ENCODE measurements around the gene GEMIN7. TPM values are rescaled to one million over a fixed set of nuclear protein-coding genes. Genes with fewer than 3 reads are reported as not detected.

The GEMIN7 gene
- total and polyA plus RNA-seq, 2 of the 13 experiments (the other 11 are each of a cell fraction or from before 2014, with no cell fraction given) = 24.1 to 30.6 TPM

DNA sequence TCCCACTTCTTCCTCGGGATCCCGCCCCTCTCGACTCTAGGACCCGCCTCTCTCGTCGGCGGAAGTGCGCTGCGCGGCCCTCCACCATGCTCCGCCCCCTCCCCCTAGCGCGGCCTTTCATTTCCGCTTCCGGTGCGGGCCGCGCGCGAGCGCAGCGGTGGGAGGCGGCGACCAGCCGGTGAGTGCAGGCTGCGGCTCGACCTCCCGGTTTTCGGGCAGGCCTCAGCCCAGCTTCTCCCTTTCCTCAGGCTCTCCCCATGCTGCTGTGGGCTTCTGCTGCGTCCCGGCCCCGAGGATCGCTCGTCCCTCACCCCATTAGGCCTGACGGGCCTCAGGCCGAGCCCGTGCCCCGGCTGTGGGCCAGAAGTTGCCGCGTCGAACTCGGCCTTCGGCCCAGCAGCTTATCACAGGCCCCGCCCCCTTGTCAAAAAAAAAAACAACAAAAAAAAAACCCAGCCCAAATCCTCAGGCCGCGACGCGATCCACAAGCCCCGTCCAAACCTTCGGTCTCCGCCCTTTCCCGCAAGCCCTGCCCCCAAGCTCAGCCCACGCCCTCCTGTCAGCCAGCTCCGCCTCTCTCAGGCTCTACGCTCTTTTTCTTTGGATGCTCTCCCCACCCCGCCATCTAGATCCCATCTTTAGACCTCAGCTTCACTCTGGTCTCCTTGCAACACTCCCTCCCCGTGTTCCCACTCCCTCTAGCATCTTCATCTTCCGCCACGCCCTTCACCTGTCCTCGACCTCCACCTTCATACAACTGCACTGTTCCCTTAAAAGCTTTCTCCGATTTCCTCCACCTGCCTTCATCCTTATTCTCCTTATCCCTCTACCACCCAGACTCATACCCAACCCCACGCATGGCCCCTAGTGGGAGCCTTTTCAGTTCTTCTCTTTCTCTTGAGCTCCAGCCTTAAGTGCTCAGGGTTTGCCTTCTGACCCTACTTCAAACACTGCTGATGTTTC, 39.8 kb upstream of the GEMIN7 start, which contains the start of gene CLASRP (continued):
- TF ChIP-seq, protein P1, sequence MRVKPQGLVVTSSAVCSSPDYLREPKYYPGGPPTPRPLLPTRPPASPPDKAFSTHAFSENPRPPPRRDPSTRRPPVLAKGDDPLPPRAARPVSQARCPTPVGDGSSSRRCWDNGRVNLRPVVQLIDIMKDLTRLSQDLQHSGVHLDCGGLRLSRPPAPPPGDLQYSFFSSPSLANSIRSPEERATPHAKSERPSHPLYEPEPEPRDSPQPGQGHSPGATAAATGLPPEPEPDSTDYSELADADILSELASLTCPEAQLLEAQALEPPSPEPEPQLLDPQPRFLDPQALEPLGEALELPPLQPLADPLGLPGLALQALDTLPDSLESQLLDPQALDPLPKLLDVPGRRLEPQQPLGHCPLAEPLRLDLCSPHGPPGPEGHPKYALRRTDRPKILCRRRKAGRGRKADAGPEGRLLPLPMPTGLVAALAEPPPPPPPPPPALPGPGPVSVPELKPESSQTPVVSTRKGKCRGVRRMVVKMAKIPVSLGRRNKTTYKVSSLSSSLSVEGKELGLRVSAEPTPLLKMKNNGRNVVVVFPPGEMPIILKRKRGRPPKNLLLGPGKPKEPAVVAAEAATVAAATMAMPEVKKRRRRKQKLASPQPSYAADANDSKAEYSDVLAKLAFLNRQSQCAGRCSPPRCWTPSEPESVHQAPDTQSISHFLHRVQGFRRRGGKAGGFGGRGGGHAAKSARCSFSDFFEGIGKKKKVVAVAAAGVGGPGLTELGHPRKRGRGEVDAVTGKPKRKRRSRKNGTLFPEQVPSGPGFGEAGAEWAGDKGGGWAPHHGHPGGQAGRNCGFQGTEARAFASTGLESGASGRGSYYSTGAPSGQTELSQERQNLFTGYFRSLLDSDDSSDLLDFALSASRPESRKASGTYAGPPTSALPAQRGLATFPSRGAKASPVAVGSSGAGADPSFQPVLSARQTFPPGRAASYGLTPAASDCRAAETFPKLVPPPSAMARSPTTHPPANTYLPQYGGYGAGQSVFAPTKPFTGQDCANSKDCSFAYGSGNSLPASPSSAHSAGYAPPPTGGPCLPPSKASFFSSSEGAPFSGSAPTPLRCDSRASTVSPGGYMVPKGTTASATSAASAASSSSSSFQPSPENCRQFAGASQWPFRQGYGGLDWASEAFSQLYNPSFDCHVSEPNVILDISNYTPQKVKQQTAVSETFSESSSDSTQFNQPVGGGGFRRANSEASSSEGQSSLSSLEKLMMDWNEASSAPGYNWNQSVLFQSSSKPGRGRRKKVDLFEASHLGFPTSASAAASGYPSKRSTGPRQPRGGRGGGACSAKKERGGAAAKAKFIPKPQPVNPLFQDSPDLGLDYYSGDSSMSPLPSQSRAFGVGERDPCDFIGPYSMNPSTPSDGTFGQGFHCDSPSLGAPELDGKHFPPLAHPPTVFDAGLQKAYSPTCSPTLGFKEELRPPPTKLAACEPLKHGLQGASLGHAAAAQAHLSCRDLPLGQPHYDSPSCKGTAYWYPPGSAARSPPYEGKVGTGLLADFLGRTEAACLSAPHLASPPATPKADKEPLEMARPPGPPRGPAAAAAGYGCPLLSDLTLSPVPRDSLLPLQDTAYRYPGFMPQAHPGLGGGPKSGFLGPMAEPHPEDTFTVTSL (CRISPR knock-in tag; IDR thresholded peaks at IDR 0.05; ENCODE audit: borderline replicate concordance) = no peak
- TF ChIP-seq XRCC5 (optimal IDR thresholded peaks at IDR 0.05; ENCODE audit: low read length) = no peak
- TF ChIP-seq TOPORS (CRISPR knock-in tag; IDR thresholded peaks at IDR 0.05) = no peak
- TF ChIP-seq GFI1 (CRISPR knock-in tag; IDR thresholded peaks at IDR 0.05; ENCODE audit: borderline replicate concordance) = no peak
- TF ChIP-seq, protein P2, sequence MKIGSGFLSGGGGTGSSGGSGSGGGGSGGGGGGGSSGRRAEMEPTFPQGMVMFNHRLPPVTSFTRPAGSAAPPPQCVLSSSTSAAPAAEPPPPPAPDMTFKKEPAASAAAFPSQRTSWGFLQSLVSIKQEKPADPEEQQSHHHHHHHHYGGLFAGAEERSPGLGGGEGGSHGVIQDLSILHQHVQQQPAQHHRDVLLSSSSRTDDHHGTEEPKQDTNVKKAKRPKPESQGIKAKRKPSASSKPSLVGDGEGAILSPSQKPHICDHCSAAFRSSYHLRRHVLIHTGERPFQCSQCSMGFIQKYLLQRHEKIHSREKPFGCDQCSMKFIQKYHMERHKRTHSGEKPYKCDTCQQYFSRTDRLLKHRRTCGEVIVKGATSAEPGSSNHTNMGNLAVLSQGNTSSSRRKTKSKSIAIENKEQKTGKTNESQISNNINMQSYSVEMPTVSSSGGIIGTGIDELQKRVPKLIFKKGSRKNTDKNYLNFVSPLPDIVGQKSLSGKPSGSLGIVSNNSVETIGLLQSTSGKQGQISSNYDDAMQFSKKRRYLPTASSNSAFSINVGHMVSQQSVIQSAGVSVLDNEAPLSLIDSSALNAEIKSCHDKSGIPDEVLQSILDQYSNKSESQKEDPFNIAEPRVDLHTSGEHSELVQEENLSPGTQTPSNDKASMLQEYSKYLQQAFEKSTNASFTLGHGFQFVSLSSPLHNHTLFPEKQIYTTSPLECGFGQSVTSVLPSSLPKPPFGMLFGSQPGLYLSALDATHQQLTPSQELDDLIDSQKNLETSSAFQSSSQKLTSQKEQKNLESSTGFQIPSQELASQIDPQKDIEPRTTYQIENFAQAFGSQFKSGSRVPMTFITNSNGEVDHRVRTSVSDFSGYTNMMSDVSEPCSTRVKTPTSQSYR (CRISPR knock-in tag; IDR thresholded peaks at IDR 0.05; ENCODE audit: borderline replicate concordance) = peak; percentile 58
- TF ChIP-seq ZNF790 (CRISPR knock-in tag; IDR thresholded peaks at IDR 0.05; ENCODE audit: borderline replicate concordance) = no peak
- TF ChIP-seq ZNF572 (CRISPR knock-in tag; IDR thresholded peaks at IDR 0.05) = 0 out of 2 replicates have a peak, but pooled peaks have one; percentile 31
- 0 out of 2 replicates have a peak, but pooled peaks have one; percentile 24 for TF ChIP-seq ZNF143 (CRISPR knock-in tag; IDR thresholded peaks at IDR 0.05)
- no peak for TF ChIP-seq HHEX (CRISPR knock-in tag; IDR thresholded peaks at IDR 0.05)
- no peak for TF ChIP-seq MZF1 (CRISPR knock-in tag; IDR thresholded peaks at IDR 0.05; ENCODE audit: borderline replicate concordance)
- TF ChIP-seq, protein P3, sequence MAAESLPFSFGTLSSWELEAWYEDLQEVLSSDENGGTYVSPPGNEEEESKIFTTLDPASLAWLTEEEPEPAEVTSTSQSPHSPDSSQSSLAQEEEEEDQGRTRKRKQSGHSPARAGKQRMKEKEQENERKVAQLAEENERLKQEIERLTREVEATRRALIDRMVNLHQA (CRISPR knock-in tag; IDR thresholded peaks at IDR 0.05) = no peak
- TF ChIP-seq, protein P4, sequence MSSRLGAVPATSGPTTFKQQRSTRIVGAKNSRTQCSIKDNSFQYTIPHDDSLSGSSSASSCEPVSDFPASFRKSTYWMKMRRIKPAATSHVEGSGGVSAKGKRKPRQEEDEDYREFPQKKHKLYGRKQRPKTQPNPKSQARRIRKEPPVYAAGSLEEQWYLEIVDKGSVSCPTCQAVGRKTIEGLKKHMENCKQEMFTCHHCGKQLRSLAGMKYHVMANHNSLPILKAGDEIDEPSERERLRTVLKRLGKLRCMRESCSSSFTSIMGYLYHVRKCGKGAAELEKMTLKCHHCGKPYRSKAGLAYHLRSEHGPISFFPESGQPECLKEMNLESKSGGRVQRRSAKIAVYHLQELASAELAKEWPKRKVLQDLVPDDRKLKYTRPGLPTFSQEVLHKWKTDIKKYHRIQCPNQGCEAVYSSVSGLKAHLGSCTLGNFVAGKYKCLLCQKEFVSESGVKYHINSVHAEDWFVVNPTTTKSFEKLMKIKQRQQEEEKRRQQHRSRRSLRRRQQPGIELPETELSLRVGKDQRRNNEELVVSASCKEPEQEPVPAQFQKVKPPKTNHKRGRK (CRISPR knock-in tag; IDR thresholded peaks at IDR 0.05) = no peak
- no peak for TF ChIP-seq AKAP8 (CRISPR knock-in tag; IDR thresholded peaks at IDR 0.05)
- TF ChIP-seq ZNF160 (CRISPR knock-in tag; IDR thresholded peaks at IDR 0.05) = peak; percentile 63; the same call in 1 of the 2 replicates
- TF ChIP-seq ZNF749 (CRISPR knock-in tag; IDR thresholded peaks at IDR 0.05; ENCODE audit: borderline replicate concordance) = no peak
- TF ChIP-seq SETDB1 (CRISPR knock-in tag; IDR thresholded peaks at IDR 0.05; ENCODE audit: borderline replicate concordance) = no peak
- peak; percentile 61; the same call in 1 of the 2 replicates for TF ChIP-seq KLF12 (CRISPR knock-in tag; IDR thresholded peaks at IDR 0.05; ENCODE audit: borderline replicate concordance)
- no peak for TF ChIP-seq ZNF761 (CRISPR knock-in tag; conservative IDR thresholded peaks at IDR 0.05)
